ENCODE data around the gene JSRP1.

JSRP1 gene

GRCh38 chr19:2266183-2266993 lies 10.2 kb upstream of the JSRP1 start:
- peak; percentile 76 to 84 for DNase-seq

DNA sequence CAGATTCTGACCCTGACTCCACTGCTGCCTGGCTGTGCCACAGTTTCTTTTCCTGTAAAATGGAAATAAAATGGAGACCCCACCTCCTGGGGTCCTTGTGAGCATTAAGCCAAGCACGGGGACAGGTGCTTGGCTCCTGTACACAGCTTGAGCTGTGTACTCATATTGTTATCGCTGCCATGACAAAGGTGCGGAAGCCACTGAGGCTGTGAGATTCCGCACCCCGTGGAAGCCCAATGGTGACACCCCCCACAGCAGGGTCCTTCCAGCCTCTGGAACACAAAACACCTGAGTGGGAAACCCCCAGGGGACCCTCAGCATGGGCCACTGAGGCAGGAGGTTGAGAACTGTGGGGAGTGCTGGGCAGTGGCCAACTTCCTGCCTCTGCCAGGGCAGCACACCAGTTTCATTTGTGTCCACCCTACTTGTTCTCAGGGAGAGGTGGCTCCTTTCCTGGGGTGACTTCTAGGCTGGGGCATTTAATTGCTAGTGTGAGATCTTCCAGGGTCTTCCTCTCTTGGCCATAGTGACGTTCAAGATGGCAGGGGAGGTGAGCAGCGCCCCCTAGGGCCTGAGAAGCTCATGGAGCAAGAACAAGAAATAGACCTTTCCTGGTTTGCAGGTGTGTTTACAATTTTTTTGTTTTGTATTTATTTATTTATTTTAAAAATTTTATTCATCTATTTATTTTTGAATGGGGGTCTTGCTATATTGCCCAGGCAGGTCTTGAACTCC lies 5.4 kb upstream of the JSRP1 start:
- DNase-seq, result peak in 1 of 2 experiments; percentile 14

DNA sequence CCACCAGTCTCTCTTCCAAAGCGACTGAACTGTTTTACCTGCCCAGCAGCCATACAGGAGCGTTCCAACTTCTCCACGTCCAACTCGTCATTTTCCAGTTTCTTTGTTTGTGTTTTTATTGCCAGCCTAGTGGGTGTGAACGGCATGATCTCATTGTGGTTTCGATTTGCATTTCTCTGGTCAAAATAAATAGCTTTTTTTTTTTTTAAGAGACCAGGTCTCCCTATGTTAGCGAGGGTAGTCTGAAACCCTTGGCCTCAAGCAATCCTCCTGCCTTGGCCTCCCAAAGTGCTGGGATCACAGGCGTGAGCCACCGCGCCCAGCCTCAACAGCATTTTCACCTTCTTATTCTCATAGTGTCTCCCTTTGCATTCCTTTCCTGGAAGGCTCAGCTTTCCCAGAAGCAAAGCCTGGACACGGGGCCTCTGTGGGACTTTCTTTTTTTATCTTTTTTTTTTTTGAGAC lies 4.2 kb upstream of the JSRP1 start:
- DNase-seq, result no peak

DNA sequence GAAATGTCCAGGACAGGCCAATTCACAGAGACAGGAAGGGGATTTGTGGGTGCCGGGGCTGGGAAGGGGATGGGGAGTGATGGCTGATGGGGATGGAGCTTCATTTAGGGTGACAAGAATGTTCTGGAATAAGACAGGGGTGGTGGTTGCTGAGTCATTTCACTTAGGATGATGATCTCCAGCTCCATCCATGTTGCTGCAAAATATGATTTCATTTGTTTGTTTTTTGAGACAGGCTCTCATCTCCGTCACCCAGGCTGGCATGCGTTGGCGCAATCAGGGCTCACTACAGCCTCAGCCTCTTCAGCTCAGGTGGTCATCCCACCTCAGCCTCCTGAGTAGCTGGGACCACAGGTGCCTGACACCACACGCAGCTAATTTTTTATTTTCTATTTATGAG lies 3.1 kb upstream of the JSRP1 start:
- no peak for DNase-seq

DNA sequence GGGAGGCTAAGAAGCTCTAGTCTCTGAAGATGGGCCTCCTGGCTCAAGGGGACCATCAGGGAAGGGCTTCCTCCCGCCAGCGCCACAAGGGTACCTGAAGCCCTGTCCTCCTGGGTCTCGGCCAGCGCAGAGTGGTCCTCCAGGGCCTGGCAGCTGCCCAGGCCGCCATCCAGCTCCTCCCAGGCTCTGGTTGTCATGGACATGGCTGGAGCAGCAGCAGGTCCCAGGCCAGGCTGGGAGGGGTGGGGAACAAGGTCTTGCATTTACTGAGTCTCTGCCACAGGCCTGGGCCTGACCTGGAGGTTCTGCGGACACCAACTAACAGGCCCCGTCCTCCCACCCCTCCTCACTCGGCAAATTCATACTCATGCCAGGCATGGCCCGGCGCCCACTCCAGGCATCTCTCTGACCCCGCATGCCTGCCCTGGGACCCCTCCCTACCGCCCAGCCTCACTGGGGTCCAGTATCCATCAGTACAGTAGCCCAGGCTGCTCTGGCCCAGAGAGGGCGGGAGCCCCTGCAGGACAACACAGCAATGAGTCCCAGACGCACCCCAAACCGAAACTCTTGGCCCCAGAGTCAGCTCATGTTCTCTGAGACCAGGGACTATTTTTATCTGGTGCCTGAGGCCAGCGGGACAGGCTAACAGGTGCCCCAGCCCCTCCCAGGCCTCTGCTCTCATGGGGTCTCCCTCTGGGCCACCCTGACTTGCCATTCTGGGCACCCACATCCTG lies 938 bp downstream of the JSRP1 start:
- DNase-seq, result no peak

DNA sequence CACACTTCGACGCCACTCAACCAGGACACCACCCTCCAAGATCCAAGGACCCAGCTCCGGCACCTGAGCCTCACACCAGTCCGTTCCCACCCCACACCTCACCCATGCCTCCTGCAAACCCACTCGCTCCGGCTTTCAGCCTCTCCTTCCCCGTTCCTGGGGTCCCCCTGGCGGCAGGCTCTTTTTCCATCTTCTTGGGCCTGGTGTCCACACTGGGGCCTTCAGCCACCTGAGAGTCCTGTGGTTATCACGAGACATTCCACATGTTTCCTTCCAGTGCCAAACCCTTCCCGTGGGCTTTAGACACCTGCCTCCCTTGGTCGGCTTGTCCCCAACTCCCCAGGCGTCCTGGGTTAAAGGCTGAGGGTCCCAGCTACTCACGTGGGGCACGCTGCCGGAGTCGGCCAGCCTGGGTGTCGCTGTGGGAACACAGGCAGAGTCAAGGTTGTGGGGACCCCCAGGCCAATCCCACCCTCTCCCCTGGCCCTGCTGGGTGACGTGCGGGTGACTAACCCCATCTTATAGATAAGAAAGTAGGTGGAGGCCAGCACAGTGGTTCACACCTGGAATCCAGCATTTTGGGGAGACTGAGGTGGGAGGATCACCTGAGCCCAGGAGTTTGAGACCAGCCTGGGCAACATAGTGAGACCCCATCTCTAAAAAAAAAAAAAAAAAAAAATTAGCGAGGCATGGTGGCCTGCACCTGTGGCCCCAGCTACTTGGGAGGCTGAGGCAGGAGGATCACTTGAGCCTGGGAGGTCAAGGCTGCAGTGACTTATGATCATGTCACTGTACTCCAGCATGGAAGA lies 1.9 kb downstream of the JSRP1 start:
- DNase-seq, result no peak

DNA sequence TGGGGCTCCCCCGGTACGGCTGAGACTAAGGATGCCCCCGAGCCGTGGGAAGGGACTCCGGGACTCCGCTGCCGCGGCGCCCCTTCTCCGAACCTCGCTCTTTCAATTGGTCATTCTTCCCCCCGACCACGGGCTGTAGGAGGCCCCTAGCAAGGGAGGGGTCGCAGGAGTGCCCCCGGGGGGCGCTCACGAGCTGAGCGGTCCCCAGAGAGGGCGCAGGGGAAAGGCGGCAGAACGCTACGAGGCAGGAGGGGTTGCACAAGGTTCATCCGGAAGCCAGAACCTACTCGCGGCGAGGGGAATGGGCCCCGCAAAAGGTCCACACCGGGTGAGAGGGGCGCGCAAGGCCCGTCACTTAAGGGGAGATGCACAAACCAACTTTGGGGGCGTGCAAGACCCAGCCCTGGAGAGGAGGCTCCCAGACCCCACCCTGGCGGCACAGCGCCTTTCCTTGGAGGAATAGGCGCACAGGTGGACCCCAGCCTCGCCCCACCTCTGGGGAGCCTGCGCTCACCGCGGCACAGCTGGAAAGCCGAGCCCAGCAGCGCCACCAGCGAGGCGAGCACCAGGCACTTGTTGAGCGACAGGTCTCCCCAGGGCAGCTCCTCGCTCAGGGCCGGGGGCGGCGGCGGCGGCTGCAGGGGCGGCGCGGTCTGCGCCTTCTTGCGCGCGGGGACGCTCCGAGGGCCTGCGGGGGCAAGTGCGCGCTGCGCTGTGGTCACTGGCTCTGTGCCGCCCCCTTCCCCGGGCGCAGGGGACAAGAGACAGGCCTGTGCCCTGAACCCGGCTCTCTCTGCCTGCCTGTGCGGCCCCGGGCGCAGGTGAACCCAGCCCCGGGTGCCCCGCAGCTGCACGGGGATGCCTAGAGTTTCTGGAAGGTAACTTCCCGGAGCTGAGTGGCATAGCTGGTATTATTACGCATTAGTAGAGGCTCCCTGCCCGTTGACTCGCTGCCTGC lies 2.8 kb downstream of the JSRP1 start:
- DNase-seq, result peak; percentile 29 to 40

DNA sequence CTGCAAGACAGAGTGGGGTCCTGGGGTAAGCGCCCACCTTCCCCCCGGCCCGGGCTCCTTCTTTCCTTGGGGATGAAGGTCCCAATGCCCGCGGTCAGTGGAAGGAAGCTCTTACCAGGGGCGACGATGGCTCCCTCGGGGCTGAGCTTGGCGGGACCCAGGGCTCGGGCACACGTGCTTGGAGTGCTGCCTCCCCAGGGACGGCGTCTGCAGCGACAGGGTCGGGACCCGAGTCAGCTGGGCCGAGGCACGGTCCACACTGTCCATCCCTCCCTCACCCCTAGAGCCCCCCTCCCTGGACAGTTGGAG lies 3.5 kb downstream of the JSRP1 start:
- DNase-seq, result no peak

GRCh38 chr19:2252055-2252796 lies 4.0 kb downstream of the JSRP1 start:
- no peak for DNase-seq

DNA sequence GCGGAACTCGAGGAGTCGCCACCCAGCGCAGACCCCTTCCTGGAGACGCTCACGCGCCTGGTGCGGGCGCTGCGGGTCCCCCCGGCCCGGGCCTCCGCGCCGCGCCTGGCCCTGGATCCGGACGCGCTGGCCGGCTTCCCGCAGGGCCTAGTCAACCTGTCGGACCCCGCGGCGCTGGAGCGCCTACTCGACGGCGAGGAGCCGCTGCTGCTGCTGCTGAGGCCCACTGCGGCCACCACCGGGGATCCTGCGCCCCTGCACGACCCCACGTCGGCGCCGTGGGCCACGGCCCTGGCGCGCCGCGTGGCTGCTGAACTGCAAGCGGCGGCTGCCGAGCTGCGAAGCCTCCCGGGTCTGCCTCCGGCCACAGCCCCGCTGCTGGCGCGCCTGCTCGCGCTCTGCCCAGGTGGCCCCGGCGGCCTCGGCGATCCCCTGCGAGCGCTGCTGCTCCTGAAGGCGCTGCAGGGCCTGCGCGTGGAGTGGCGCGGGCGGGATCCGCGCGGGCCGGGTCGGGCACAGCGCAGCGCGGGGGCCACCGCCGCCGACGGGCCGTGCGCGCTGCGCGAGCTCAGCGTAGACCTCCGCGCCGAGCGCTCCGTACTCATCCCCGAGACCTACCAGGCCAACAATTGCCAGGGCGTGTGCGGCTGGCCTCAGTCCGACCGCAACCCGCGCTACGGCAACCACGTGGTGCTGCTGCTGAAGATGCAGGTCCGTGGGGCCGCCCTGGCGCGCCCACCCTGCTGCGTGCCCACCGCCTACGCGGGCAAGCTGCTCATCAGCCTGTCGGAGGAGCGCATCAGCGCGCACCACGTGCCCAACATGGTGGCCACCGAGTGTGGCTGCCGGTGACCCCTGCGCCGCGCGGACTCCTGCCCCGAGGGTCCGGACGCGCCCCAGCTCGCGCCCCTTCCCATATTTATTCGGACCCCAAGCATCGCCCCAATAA lies 4.8 kb downstream of the JSRP1 start:
- DNase-seq, result no peak

- DNase-seq, result no peak
Observed at GRCh38 chr19:2250766-2251105, 5.5 kb downstream of the JSRP1 start.

DNA sequence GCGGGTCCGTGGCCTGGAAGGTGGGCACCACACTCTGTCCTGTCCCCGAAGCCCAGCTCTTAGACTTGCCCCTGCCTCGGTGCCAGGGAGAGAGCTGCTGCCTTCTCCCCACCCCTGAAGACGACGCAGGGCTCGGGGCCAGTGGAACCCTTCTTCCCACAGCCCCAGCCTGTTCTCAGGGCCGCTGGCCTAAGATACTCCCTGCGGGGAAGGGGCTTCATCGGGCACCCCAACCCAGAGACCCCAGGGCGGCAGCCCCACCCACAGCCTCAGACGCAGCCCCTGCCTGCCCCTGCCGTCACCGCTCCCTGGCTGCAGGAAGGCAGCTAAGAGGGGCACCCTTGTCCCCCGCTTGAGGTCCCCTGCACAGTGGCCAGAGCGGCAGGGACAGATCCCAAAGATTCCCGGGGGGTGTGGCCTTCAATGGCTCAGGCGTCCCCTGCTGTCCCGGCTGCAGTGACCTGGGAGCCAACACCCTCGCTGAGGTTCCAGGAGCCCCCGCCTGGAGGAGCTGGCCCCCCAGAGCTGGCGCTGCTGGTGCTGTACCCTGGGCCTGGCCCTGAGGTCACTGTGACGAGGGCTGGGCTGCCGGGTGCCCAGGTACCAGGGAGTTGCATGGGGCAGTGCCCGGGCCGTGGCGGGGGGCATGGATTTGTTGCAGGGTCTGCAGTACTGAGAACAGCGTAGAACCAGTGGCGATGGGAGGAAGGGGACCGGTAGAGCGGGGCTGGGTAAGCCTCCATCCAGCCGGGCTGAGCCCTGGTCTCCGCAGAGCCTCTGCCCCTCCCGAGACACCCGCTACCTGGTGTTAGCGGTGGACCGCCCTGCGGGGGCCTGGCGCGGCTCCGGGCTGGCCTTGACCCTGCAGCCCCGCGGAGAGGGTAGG lies 6.1 kb downstream of the JSRP1 start:
- DNase-seq, result no peak

- DNase-seq, result no peak
Observed at GRCh38 chr19:2249010-2249866, 7.0 kb downstream of the JSRP1 start, which contains the start of gene AMH. TSS of gene AMH (plus strand) at chr19:2249323. CDS start at chr19:2249333, 10 bp downstream.

- DNase-seq, result no peak
Observed at GRCh38 chr19:2248136-2249009, 7.8 kb downstream of the JSRP1 start.

DNA sequence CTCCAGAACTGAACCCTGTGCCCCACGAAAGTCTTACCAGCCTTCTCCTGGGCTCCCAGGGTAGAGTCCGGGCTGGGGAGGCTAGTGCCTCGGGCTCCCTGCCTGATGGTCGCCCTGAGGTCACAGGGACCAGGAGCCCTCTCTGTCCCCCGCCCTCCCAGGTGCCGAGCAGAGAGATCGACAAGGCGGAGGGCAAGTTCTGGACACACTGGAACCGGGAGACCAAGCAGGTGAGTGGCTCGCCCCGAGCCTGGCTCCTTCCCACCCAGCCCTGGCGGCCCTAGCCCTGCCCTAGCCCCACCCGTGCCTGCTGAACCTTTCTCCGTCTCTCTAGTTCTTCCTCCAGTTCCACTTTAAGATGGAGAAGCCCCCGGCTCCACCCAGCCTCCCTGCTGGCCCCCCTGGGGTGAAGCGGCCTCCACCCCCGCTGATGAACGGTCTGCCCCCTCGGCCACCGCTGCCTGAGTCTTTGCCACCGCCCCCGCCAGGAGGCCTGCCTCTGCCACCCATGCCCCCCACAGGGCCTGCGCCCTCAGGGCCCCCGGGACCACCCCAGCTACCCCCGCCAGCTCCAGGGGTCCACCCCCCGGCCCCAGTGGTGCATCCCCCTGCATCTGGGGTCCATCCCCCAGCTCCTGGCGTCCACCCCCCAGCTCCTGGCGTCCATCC lies 8.7 kb downstream of the JSRP1 start:
- DNase-seq, result no peak

- DNase-seq, result no peak
Observed at GRCh38 chr19:2246801-2247361, 9.3 kb downstream of the JSRP1 start.

Measured in AML-193 (cell line).